Measurements from ENCODE around the gene SCTR.
"Not testable (repeated sequence)": the region's sequence is repeated elsewhere in the genome, so short reads cannot be mapped to it uniquely, and the experiment has no call there.

SCTR gene

DNA sequence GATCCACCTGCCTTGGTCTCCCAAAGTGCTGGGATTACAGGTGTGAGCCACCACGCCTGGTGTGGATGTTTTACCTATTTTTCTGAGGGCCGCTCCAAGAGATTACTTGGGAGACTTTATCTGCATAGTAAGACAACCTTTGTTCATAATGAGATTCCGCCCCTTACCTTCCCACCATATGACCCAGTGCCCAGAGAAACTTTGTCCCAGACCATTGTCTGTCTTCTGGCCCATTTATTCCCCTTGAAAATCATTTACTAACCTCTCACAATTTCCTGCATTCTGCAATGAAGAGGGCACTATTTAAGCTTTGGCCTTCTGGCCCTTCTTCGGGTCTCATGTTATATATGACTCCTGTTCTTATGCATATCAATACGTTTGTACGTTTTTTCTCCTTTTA lies 106.4 kb downstream of the SCTR start:
- DNase-seq (ENCODE audit: low read depth in 1 of 2, low spot score in 1 of 2) = no peak

DNA sequence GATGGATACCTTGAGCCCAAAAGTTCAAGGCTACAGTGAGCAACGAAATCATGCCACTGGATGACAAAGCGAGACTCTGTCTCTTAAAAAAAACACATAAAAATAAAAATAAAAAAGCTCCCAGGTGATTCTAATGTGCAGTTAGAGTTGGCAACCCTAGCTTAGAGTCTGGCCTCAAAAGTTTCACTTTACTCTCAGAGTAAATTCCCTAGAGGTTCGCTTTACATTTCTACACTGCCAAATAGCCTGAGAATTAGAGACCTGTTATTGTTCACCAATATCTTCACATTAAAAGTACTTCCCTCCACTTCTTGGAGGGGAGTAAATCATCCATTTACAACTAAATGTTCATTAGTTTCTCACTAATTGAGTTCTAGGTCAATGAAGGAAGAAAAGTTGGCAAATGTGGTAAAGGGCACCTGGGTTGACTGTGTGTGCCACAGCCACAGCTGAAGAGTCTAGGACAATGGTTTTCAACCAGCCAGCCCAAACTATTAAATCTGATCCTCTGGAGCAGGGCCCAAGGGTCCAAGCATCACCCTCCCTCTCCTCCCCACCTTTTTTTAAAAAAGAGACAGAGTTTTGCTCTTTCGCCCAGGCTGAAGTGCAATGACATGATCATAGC lies 107.9 kb downstream of the SCTR start:
- DNase-seq (ENCODE audit: low read depth in 1 of 2, low spot score in 1 of 2) = no peak

DNA sequence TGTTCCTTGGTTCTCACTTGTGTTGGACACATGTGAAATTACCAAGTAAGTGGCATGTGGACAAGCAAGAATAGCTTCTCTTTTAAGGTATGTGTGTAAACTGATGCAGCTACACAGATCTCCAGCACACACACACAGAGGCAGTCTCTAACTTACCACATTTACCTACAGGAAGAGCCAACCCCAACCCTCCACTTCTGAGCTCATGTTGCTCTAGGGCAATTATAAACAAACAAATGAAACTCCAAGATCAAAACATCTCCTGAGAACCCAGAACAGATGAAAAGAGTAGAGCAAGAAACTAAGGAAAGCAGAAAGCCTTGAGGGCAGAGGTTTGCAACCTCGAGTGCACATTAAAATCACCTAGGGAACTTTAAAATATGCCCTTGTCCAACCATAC lies 108.7 kb downstream of the SCTR start:
- DNase-seq (ENCODE audit: low read depth in 1 of 2, low spot score in 1 of 2) = no peak

DNA sequence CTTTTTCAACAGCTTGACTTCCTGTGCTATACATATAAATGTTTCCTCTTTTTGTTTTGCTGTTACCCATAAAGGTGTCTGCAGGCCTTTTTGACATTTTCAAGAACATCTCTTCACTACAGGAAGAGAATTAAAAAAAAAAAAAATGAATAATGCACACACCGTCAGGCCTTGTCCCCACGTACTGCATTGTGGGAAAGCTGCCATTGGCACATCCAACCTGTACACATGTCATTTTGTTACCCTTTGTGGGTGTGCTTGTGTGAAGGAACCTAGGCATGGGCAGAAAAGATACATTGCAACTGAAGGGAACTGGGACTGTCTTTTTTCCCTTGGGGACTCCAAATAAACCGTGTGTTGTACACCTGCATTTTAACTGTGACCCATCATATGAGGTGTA lies 109.4 kb downstream of the SCTR start:
- DNase-seq (ENCODE audit: low read depth in 1 of 2, low spot score in 1 of 2) = no peak

DNA sequence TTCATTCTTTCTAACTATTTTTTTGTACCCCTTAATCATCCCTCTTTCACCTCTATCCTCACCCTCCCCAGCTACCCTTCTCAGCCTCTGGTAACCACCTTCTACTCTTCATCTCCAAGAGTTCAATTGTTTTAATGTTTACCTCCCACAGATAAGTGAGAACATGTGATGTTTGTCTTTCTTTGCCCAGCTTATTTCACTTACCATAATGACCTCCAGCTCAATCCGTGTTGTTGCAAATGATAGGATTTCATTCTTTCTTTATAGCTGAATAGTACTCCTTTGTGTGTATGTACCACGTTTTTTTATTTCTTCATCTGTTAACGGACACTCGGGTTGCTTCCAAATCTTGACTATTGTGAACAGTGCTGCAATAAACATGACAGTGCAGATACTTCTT lies 114.8 kb downstream of the SCTR start:
- DNase-seq (ENCODE audit: low read depth in 1 of 2, low spot score in 1 of 2) = no peak

DNA sequence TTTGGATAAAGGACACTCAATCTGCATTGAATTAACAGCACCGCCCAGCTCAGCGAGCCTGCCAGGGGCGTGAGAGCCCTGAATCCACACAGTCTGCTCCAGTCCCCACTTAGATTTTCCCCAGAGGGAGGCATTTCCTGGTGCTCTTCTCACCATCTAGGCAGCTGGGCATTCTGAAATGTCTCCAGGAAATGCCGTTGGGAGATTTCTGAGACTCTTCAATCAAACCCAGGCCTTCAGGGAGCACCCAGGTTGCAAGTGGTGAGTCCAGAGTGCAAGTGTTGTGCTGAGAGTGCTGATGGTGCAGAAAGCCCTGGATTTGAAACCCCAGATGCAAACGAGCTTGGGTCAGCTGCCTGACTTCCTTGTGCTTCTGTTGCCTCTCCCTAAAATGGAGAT lies 116.1 kb downstream of the SCTR start:
- no peak for DNase-seq (ENCODE audit: low read depth in 1 of 2, low spot score in 1 of 2)

DNA sequence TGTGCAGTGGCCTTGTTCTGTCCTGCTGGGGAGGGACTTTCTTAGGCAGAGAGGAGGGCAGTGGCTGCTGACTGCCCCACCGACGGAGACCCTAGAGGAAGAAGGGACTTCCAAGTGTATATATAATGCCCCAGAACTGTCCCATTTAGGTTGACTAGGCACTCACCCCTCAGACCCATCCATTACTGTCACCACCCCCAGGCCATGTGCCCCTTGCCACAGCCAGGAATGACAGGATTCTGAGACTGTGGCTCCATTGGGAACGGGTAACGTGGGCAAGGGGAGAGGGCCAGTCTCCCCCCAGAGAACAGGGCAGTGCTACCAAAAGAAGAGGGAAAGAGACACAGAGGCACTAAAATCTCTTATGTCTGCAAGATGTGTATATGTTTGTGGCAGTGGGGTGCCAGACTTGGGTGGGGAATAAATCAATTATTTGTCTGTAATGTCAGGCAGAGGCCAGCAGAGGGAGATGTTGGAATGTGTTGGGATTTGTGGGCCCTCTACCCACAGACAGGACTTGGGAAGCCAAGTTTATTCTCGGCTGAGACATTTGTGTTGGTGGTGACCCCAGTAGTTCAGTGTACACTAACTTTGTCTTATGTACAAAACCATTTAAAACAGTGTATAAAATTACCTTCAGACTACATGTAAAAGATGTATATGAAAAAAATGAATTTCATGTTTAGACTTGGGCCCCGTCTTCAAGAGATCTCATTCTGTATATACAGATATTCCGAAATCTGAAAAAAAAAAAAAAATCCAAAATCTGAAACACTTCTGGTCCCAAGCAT lies 116.7 kb downstream of the SCTR start:
- peak in 1 of 2 donors; percentile 2 for DNase-seq (ENCODE audit: low read depth in 1 of 2, low spot score in 1 of 2)

DNA sequence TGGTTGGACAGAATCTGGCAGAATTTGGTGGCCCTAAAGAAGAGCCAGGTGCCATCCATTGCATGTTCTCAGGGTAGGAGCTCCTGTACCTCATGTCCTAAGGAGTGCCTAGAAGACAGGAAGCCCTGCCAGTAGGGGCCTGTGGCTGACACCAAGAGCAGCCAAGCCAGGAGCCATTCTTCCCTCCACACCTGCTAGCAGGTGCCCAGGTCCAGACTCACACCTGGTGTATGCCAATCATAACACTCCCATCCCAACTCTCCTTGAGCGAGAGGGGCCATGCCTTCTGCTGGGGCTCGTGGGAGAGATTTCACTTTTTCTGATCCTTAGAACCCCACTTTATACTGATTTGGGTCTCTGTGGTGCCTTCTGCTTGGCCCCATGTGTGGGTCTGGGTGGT lies 119.1 kb downstream of the SCTR start:
- DNase-seq (ENCODE audit: low read depth in 1 of 2, low spot score in 1 of 2) = no peak

DNA sequence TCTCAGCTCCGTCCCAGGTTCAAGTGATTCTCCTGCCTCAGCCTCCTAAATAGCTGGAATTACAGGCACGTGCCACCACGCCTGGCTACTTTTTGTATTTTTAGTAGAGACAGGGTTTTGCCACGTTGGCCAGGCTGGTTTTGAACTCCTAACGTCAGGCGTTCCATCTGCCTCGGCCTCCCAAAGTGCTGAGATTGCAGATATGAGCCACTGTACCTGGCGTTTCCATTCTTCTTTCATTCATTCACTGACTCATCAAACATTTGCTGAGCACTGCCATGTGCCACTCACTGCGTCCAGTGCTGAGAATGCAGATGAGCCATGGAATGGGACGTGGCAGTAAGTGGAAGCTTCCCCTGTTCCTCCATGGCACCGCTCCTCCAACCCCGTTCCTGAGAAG lies 120.7 kb downstream of the SCTR start:
- DNase-seq (ENCODE audit: low read depth in 1 of 2, low spot score in 1 of 2) = not testable (repeated sequence)

DNA sequence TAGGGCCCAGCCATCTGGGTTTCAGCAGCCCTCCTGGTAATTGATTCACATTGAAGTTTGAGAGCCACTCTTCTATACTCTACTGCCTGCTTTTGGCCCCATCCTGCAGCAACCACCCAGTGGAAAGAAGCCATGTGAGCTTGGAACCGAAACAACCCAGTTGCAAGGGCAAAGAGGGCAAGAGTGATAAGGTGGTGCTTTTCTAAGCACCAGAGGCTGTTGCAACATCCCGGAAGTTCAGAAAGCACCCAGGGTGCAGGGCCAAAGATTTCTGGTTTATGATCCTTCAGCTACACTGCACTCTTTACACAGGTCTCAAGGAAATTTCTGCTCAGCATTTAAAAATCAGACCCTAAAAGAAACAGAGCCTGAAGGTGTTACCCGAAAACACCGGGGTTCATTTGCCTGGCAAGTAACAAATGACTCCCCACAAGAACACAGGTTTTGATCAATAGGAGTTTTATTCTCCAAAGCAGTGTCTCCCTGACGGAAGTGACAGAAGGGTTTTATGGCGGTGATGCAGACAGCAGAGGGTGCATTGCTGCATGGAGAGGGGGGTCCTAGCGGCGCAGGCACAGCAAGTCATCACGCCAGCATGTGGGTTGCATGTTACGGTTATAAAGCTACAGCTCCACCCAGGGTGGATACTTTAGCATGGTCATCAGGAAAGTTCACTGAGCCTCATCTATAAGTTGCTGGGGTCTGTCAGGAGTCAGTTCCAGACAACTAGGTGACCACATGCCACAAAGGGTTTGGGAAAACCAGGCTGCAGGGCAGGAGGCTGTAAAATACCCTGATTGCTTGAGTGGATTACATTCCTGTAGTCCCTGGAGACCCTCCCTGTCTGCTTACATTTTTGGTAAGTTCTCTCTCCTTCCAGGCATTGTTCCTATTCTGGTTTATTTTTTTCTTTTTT lies 121.4 kb downstream of the SCTR start:
- DNase-seq (ENCODE audit: low read depth in 1 of 2, low spot score in 1 of 2) = no peak

DNA sequence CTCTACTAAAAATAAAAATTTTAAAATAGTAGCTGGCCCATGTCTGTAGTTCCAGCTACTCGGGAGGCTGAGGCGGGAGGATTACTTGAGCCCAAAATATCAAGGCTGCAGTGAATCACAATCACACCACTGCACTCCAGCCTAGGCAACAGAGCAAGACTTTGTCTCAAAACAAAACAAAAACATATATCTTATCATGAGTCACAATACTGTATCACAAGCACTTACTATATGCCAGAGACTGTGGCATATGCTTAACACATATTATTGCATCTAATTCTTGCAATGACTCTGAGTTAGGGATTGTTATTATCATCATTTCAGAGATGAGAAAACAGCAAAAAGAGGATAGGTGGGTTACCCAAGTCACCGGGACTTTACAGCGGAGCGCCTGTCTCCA lies 122.2 kb downstream of the SCTR start:
- DNase-seq (ENCODE audit: low read depth in 1 of 2, low spot score in 1 of 2) = no peak

DNA sequence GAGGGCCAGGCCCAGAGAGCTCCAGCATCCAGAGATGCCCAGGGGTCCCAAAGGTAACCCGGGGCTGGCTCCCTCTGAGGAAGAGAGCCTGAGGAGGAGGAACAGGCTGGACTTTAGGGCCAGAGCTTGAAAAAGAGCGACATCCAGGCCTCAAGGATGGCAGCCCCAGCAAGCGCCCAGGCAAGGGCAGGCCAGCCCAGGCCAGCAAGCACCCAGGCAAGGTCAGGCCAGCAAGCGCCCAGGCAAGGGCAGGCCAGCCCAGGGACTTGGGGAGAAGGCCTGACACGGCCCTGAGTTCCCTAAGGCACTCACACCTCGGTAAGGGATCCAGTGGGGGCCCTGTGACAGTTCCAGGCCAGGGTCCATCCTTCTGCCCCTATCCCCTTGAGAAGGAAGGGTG lies 127.1 kb downstream of the SCTR start:
- DNase-seq (ENCODE audit: low read depth in 1 of 2, low spot score in 1 of 2) = no peak

DNA sequence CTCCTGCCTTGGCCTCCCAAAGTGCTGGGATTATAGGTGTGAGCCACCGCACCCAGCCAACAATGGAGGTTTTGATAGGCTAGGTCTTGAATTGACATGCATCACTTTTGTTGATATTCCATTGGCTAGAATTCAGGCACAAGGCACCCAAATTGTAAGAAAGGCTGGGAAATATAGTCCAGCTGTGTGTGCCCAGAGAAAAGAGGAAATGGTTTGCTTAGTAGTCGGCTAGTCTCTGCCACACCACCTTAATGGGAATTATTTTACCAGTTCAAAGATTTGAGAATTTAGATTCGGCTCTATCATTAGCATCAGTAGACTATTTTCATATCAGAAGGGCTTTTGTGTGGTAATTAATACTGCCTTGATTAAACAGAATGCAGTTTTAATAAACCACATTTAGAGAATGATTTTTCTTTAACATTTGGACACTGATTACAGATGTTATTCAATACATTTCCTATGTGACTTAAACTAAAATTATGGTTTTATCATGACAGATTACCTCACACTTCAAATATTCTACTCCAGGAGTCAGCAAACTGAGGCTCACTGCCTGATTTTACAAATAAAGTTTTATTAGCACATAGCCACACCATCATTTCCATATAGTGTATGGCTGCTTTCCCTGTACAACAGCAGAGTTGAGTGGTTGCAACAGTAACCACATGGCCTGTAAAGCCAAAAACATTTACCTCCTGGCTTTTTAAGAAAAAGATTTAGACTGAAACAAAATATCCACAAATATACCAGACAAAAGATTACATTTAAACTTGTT lies 130.1 kb downstream of the SCTR start:
- no peak for DNase-seq (ENCODE audit: low read depth in 1 of 2, low spot score in 1 of 2)

Measured in activated CD4-positive, alpha-beta T cell treated with anti-CD3 and anti-CD28 coated beads, Interleukin-2, amount 50 U/mL, for 24 hours (primary cell).